Fibroblast of pulmonary artery (primary cell): ENCODE measurements around the gene ANO4.
"Not testable (repeated sequence)": the region's sequence is repeated elsewhere in the genome, so short reads cannot be mapped to it uniquely, and the experiment has no call there.

Source experiments
- DNase-seq: peaks from one replicate; pipeline ENCODE4 v3.0.0-alpha.2; 2010; ENCODE audit warnings: low read depth
- H3K4me3 ChIP-seq: replicated peaks from 2 replicates; pipeline ENCODE4 v1.5.1; 2011; ENCODE audit warnings: low read depth, mild to moderate bottlenecking, control low read depth, low read length, moderate library complexity
- TF ChIP-seq, protein P1 (sequence below): IDR thresholded peaks from 2 replicates; pipeline ENCODE4 v1.5.1; 2011; ENCODE audit warnings: mild to moderate bottlenecking, control low read depth, low read length, inconsistent platforms; ENCODE audit errors: missing control alignments

Gene ANO4

DNA sequence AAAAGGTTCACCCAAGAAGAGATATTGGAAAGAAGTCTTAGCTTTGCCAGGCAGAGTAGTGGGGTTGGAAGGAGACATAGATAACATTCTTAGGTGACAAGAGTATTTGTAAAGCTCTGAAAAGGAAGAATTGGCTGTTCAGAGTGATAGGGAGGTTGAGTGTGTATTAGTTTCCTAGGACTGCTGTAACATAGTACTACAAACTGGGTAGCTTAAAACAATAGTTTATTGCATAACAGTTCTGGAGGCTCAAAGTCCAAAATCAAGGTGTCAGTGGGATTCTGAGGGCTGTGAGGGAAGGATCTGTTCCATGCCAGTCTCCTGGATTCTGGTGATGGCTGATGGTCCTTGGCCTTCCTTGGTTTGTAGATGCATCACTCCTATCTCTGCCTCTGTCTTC is 258.6 kb downstream of the ANO4 start:
- DNase-seq: no peak
- TF ChIP-seq, protein P1, sequence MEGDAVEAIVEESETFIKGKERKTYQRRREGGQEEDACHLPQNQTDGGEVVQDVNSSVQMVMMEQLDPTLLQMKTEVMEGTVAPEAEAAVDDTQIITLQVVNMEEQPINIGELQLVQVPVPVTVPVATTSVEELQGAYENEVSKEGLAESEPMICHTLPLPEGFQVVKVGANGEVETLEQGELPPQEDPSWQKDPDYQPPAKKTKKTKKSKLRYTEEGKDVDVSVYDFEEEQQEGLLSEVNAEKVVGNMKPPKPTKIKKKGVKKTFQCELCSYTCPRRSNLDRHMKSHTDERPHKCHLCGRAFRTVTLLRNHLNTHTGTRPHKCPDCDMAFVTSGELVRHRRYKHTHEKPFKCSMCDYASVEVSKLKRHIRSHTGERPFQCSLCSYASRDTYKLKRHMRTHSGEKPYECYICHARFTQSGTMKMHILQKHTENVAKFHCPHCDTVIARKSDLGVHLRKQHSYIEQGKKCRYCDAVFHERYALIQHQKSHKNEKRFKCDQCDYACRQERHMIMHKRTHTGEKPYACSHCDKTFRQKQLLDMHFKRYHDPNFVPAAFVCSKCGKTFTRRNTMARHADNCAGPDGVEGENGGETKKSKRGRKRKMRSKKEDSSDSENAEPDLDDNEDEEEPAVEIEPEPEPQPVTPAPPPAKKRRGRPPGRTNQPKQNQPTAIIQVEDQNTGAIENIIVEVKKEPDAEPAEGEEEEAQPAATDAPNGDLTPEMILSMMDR: no peak
- H3K4me3 ChIP-seq: no peak overlapping the region

DNA sequence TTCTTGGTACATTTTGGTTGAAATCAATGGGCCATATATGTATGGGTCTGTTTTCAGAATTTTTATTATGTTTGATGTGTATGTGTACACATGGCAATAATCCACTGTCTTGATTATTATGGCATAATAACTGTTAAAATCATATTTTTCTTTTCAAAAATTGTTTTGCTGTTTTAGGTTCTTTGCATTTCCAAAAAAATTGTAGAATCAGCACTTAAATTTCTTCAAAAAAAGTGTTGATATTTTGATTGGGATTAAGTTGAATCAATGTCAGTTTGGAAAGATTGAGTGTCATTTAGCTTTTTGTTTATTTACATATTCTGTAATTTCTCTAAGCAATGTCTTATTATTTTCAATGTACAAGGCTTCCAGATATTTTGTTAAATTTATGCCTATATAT is 261.4 kb downstream of the ANO4 start:
- TF ChIP-seq, protein P1: no peak
- H3K4me3 ChIP-seq: no peak overlapping the region
- no peak for DNase-seq

DNA sequence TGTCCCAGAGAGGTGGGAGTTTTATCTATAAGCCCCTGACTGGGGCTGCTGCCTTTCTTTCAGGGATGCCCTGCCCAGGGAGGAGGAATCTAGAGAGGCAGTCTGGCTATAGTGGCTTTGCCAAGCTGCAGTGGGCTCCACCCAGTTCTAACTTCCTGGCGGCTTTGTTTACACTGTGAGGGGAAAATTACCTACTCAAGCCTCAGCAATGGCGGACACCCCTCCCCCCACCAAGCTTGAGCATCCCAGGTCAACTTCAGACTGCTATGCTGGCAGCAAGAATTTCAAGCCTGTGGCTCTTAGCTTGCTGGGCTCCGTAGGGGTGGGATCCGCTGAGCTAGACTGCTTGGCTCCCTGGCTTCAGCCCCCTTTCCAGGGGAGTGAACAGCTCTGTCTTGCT is 267.9 kb downstream of the ANO4 start:
- not testable (repeated sequence) for DNase-seq, H3K4me3 ChIP-seq

DNA sequence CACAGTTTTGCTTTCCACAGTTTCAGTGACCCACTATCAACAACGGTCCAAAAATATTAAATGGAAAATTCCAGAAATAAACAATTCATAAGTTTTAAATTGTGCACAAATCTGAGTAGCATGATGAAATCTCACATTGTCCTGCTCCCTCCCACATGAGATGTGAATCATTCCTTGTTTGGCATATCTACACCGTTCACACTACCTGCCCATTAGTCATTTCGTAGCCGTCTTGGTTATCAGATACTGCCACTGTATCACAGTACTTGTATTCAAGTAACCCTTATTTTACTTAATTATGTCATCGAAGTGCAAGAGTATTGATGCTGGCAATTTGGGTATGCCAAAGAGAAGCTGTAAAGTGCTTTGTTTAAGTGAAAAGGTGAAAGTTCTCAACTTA is 270.1 kb downstream of the ANO4 start:
- DNase-seq: peak; percentile 16
- TF ChIP-seq, protein P1: no peak
- no peak overlapping the region for H3K4me3 ChIP-seq

DNA sequence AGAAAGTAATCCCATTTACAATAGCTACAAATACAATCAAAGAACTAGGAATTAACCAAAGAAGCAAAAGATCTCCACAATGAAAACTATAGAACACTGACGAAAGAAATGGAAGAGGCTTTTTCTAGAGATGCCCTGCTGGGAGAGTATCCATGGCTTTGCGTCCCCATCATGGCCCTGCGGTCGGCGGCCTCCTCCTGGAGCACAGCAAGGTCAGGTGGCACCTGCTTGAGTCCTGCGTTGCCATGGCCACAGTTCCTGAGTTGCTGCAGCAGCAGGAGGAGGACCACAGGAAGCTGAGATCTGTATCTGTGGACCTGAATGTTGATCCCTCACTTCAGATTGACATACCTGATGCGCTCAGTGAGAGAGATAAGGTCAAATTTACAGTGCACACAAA is 271.9 kb downstream of the ANO4 start:
- TF ChIP-seq, protein P1: no peak
- DNase-seq: no peak
- no peak overlapping the region for H3K4me3 ChIP-seq

DNA sequence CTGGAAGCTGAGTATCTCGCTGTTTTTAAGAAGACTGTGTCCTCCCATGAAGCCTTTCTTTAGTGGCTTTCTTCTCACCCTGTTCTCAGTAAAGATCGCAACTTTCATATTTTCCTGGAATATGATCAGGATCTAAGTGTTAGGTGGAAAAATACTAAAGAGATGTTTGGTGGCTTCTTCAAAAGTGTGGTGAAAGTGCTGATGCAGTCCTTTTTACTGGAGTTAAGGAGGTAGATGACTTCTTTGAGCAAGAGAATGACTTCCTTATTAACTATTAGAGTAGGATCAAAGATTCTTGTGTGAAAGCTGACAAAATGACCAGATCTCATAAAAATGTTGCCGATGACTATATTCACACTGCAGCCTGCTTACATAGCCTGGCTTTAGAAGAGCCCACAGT is 273.8 kb downstream of the ANO4 start:
- H3K4me3 ChIP-seq: no peak overlapping the region
- DNase-seq: no peak
- TF ChIP-seq, protein P1: no peak

DNA sequence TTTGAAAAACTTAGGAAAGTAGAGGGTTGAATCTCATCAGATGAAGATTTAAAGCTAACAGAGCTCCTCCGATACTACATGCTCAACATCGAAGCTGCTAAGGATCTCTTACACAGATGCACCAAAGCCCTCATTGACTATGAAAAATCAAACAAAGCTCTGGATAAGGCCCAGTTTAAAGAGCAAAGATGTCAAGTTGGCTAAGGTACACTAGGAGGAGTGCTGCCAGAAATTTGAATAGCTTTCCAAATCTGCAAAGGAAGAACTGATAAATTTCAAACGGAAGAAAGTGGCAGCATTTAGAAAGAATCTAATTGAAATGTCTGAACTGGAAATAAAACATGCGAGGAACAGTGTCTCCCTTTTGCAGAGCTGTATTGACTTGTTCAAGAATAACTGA is 274.3 kb downstream of the ANO4 start:
- TF ChIP-seq, protein P1: no peak
- H3K4me3 ChIP-seq: no peak overlapping the region
- no peak for DNase-seq
